ENCODE measurements around the gene MEAK7. TPM values are rescaled to one million over a fixed set of nuclear protein-coding genes. Genes with fewer than 3 reads are reported as not detected.
A peak's percentile ranks its signal among the peaks of the same experiment; 100 is the strongest.
"Not testable (repeated sequence)": the region's sequence is repeated elsewhere in the genome, so short reads cannot be mapped to it uniquely, and the experiment has no call there.

MEAK7 gene
- total and polyA plus RNA-seq, 12 donors: 3.2 to 7.6 (median 5.5) TPM

DNA sequence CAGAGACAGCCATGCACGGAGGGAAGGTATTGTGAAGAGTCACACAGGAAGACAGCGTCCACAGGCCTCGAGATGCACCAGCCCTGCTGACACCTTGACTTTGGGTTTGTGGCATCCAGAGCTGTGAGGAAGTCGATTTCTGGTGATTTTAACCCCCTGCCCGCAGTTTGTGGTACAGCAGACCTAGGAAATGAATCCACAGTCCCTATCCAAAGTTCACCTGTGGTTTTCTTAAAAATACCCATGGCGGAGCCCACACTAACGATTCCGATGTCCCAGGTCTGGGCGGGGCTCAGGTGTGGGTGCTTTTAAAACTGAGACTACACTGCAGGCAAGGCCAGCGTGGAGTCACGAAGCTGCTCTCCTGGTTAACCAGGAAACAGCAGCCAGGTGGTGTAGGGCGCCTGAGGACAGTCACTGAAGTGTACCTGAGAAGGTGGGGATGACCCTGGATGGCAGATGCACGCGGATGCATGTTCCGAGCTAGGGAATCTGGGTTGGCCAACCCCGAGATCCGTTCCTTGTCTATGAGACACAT is 14.4 kb upstream of the MEAK7 start:
- Histone ChIP-seq H3K4me3 (no peak overlapping the region), H3K27ac (peak overlapping the region in 1 of 10 donors; percentile 2), H3K4me1 (peaks cover 0 to 37% (median 0%) of the 10 kb centered on the region in 9 donors), H3K36me3 (no peaks in the 10 kb centered on the region), H3K27me3 (no peaks in the 10 kb centered on the region), H3K9me3 (peaks cover 0 to 7% (median 0%) of the 10 kb centered on the region in 11 donors)
- TF ChIP-seq CTCF (IDR thresholded peaks at IDR 0.05): no peak
- ATAC-seq (no peak), DNase-seq (no peak)
- 94% methylated on average over 17 of the region's 17 CpGs for WGBS, 2 donors
- intact Hi-C loops (cut with DNase I): loop anchor here in 1 of 10 donors (10.0 kb wide), 1 partner anchor 446 kb away; no protein-coding TSS in a partner anchor

- WGBS, 2 donors: 97% methylated on average over 3 of the region's 3 CpGs
- H3K4me1 ChIP-seq: peaks cover 0 to 43% (median 0%) of the 10 kb centered on the region in 9 donors
- not testable (repeated sequence) for H3K36me3 ChIP-seq, H3K27me3 ChIP-seq, H3K9me3 ChIP-seq, H3K4me3 ChIP-seq, ATAC-seq, DNase-seq, H3K27ac ChIP-seq
- intact Hi-C loops (cut with DNase I): loop anchor here in 1 of 10 donors (10.0 kb wide), 1 partner anchor 447 kb away; no protein-coding TSS in a partner anchor
Observed at GRCh38 chr16:84518220-84518619, 13.8 kb upstream of the MEAK7 start.

- WGBS, 2 donors: 72 to 82% methylated on average over 12 of the region's 12 CpGs
- no peak for TF ChIP-seq CTCF (IDR thresholded peaks at IDR 0.05)
- no peak for DNase-seq
Observed at GRCh38 chr16:84517366-84517765, 12.9 kb upstream of the MEAK7 start.

DNA sequence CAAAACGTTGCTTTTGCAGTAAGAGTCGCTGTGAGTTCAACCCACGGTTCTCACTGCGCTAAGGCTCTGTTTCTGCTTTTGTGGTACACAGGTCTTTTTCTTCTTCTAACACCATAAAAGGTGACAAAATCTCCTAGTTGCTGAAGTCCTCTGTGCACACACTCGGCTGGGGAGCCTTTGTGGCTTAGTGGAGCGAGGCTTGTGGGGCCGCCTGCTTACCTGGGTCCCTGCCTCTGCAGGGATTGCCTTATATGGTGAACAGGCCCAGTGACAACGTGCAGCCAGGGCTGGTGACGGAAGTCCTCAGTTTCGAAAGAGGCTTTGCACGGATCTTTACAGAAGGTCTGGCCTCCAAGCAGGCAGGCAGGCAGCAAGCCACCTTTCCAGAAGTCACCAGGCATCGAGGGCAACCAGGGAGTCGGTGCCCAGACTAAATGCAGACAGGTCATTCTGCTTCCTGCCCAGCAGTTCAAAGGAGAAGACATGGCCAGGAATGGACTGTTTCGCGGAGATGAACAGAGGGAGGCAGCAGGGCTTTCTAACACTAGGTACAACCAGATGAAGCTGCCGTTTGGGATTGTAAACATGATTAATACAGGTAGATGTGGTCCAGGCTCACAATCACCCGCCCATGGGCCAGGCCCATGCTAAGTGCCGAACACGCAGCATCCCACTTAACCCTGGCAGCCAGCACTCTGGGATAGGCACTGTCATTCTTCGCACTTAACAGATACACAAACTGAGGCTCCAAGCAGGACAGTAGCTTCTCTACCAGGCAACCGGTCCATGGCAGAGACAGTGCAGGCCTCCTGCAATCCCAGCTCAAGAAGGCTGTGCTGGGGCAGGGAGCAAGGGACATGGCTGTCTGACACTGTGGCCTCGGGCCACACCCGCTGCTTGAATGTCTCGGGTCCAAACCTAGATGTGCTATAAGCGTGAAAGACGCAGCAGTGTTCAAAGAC is 10.7 kb upstream of the MEAK7 start:
- DNase-seq (no peak), ATAC-seq (peak in 2 of 8 donors; percentile 42 to 64)
- Histone ChIP-seq H3K4me1 (peaks cover 0 to 60% (median 3%) of the 10 kb centered on the region in 9 donors), H3K27ac (peak overlapping the region in 2 of 10 donors; percentile 44 to 87), H3K4me3 (no peak overlapping the region), H3K9me3 (no peaks in the 10 kb centered on the region), H3K27me3 (no peaks in the 10 kb centered on the region), H3K36me3 (no peaks in the 10 kb centered on the region)
- TF ChIP-seq CTCF (IDR thresholded peaks at IDR 0.05): no peak
- intact Hi-C loops (cut with DNase I): loop anchor here in 9 of 10 donors (5.0 to 10.0 kb wide), 6 partner anchors 102 to 450 kb away; partner anchors contain the start of gene COTL1 (in 1 of the 9)
- 83 to 85% methylated on average over 26 of the region's 26 CpGs for WGBS, 2 donors

More at GRCh38 chr16:84517366-84517765, 12.9 kb upstream of the MEAK7 start:
- Histone ChIP-seq H3K27me3 (no peaks in the 10 kb centered on the region), H3K4me3 (no peak overlapping the region), H3K27ac (no peak overlapping the region), H3K9me3 (no peaks in the 10 kb centered on the region), H3K4me1 (peaks cover 0 to 48% (median 0%) of the 10 kb centered on the region in 9 donors), H3K36me3 (no peaks in the 10 kb centered on the region)
- no peak for ATAC-seq
- intact Hi-C loops (cut with DNase I): loop anchor here in 1 of 10 donors (10.0 kb wide), 1 partner anchor 447 kb away; no protein-coding TSS in a partner anchor

Data from heart right ventricle (tissue), 16 donors.